Upper lobe of right lung (tissue), 1 donor: Measurements from ENCODE around the gene MAGI2. TPM values are rescaled to one million over a fixed set of nuclear protein-coding genes. Genes with fewer than 3 reads are reported as not detected.

Source experiments
- ATAC-seq: fragments of 200-7000 bp; cut with Tn5 transposase; one replicate; pipeline ENCODE4 v1.9.1; 2020; ENCODE audit warnings: mild to moderate bottlenecking, moderate library complexity
- DNase-seq: peaks from one replicate; pipeline ENCODE4 v3.0.0-alpha.2; 2020
- H3K27ac ChIP-seq: fragments of 200-600 bp; one replicate; pipeline ENCODE4 v1.8.0; 2022
- H3K27me3 ChIP-seq: fragments of 200-600 bp; one replicate; pipeline ENCODE4 v1.8.0; 2022; ENCODE audit warnings: mild to moderate bottlenecking
- H3K36me3 ChIP-seq: fragments of 200-600 bp; one replicate; pipeline ENCODE4 v1.8.0; 2022
- H3K4me1 ChIP-seq: fragments of 200-600 bp; one replicate; pipeline ENCODE4 v1.8.0; 2022
- H3K4me3 ChIP-seq: fragments of 200-600 bp; one replicate; pipeline ENCODE4 v1.8.0; 2022; ENCODE audit warnings: mild to moderate bottlenecking
- H3K9me3 ChIP-seq: fragments of 200-600 bp; one replicate; pipeline ENCODE4 v1.8.0; 2022
- intact Hi-C: fragments of 100-400 bp; cut with DNase I; formaldehyde crosslinking; loops from one replicate; pipeline ENCODE4 v1.11.0; 2022
- total RNA-seq: library from RNA; stranded (reverse); fragmentation: NEBNext Ultra II Directional; extraction: Animal tissue kit (Norgen Biotek cat#: 25700); gene quantifications from one replicate; pipeline ENCODE4 v1.2.1, GENCODE V29; 2021
- TF ChIP-seq, protein P1 (sequence below): fragments of 200-600 bp; IDR thresholded peaks from one replicate; pipeline ENCODE4 v1.8.0; 2022; ENCODE audit warnings: antibody characterized with exemption
- donor health status: DM: no; HTN: yes; CAD: no; lungs with severe emphysema.

Gene MAGI2
- total RNA-seq, 1 donor from 2014 or later: 12.8 TPM

DNA sequence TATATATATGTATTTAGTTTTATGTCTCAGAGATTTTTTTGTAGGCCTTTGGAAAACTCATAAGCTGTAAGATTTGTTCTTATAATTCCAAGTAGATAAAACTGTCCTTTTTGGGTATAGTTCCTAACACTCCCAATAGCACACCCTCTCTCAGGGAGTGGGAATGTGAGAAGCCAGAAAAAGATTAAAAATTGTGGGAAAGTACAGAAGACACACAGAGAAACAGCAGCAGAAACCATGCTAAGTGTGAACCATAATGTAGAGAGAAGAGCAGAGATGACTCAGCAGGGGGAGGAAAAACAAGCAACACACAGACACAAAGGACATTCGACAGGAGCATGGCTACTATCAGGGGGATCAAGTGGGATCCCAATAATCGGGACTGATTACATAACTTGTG lies 401.6 kb downstream of the MAGI2 start:
- intact Hi-C loops: no loop called here
- TF ChIP-seq, protein P1, sequence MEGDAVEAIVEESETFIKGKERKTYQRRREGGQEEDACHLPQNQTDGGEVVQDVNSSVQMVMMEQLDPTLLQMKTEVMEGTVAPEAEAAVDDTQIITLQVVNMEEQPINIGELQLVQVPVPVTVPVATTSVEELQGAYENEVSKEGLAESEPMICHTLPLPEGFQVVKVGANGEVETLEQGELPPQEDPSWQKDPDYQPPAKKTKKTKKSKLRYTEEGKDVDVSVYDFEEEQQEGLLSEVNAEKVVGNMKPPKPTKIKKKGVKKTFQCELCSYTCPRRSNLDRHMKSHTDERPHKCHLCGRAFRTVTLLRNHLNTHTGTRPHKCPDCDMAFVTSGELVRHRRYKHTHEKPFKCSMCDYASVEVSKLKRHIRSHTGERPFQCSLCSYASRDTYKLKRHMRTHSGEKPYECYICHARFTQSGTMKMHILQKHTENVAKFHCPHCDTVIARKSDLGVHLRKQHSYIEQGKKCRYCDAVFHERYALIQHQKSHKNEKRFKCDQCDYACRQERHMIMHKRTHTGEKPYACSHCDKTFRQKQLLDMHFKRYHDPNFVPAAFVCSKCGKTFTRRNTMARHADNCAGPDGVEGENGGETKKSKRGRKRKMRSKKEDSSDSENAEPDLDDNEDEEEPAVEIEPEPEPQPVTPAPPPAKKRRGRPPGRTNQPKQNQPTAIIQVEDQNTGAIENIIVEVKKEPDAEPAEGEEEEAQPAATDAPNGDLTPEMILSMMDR: no peak
- Histone ChIP-seq H3K4me1 (no peaks in the 10 kb centered on the region), H3K36me3 (no peaks in the 10 kb centered on the region), H3K27me3 (no peaks in the 10 kb centered on the region), H3K4me3 (no peak overlapping the region), H3K27ac (no peak overlapping the region), H3K9me3 (no peaks in the 10 kb centered on the region)
- ATAC-seq: no peak
- no peak for DNase-seq

DNA sequence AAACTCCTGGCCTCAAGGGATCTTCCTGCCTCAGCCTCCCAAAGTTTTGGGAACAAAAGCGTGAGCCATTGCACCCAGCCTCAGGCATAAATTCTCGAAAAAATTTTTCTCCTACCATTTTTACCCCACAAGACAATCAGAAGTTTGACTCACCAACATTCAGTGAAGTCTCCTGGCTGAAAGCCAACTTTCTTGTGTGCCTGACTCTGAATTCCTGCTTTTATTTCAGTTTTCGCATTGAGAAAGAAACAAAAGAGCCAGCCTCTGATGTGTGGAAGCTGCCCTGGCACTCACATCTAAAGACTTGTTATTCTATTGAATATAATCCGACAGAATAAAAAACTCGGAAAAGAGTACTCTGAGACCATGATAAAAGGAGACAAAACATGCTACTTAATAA lies 402.9 kb downstream of the MAGI2 start:
- intact Hi-C loops: no loop called here
- ATAC-seq (no peak), DNase-seq (no peak)
- Histone ChIP-seq H3K9me3 (no peaks in the 10 kb centered on the region), H3K27ac (no peak overlapping the region), H3K4me3 (no peak overlapping the region), H3K36me3 (no peaks in the 10 kb centered on the region), H3K4me1 (no peaks in the 10 kb centered on the region), H3K27me3 (no peaks in the 10 kb centered on the region)
- TF ChIP-seq, protein P1: no peak

DNA sequence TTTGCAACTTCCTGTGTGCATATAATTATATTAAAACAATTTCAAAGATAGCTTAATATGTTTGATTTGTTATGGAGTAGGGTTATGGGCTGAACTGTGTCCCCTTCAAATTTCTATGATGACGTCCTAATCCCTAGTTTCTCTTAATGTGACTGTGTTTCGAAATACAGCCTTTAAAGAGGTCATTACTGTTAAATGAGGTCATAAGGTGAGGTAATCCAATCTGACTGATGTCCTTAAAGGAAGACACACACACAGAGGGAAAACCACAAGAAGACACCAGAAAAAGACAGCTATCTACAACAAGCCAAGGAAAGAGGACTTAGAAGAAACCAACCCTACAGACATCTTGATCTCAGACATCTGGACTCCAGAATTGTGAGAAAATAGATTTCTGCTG lies 407.4 kb downstream of the MAGI2 start:
- H3K9me3 ChIP-seq: no peaks in the 10 kb centered on the region

DNA sequence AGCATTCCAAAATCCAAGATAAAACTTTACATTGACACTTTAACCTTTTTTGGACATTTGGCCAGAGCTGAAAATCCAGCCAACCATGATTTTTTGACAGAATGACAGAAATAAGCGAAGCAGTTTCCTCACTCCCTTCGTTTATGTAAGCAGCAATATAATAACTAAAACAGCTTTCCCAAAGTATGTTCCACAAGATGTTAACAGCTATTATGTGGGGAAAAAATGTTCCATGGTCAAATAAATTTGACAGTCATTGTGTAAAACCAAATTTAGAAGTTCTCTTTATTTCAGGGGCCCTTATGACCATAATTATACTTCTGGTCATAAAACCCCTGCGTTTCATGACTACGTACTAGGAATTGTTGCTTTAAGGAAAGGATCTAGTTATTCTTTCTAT lies 416.5 kb downstream of the MAGI2 start:
- intact Hi-C loops: no loop called here
- Histone ChIP-seq H3K36me3 (no peaks in the 10 kb centered on the region), H3K9me3 (no peaks in the 10 kb centered on the region), H3K27ac (no peak overlapping the region), H3K4me3 (no peak overlapping the region), H3K27me3 (no peaks in the 10 kb centered on the region), H3K4me1 (no peaks in the 10 kb centered on the region)
- ATAC-seq: no peak
- DNase-seq: no peak
- TF ChIP-seq, protein P1: no peak

More for the DNA sequence above, 407.4 kb downstream of the MAGI2 start:
- intact Hi-C loops: no loop called here
- TF ChIP-seq, protein P1: no peak
- Histone ChIP-seq H3K27me3 (no peaks in the 10 kb centered on the region), H3K36me3 (no peaks in the 10 kb centered on the region), H3K27ac (no peak overlapping the region), H3K4me3 (no peak overlapping the region), H3K4me1 (no peaks in the 10 kb centered on the region)
- ATAC-seq (no peak), DNase-seq (no peak)

DNA sequence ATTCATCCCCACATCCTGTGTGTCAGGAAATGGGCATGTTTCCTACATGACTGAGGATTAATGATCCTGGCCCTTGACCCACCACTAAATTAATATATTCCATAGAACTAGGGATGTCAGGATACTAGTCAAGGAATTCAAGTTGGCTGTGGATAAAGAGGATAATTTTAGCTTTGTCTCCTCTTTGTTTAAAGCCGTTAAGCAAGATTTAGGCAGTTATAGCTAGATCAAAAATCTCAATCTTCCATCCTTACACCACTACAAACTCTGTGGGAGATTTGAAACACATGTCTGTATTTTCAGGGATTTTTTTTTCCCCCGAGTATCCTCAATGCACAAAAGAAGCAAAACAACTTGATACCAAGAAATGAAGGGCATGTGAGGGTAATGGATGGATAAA lies 417.1 kb downstream of the MAGI2 start:
- H3K4me3 ChIP-seq: no peak overlapping the region
- ATAC-seq: no peak
- TF ChIP-seq, protein P1: no peak
- H3K27ac ChIP-seq: no peak overlapping the region
- intact Hi-C loops: no loop called here
- no peaks in the 10 kb centered on the region for H3K4me1 ChIP-seq
- no peaks in the 10 kb centered on the region for H3K36me3 ChIP-seq
- no peaks in the 10 kb centered on the region for H3K27me3 ChIP-seq
- no peaks in the 10 kb centered on the region for H3K9me3 ChIP-seq
- no peak for DNase-seq

DNA sequence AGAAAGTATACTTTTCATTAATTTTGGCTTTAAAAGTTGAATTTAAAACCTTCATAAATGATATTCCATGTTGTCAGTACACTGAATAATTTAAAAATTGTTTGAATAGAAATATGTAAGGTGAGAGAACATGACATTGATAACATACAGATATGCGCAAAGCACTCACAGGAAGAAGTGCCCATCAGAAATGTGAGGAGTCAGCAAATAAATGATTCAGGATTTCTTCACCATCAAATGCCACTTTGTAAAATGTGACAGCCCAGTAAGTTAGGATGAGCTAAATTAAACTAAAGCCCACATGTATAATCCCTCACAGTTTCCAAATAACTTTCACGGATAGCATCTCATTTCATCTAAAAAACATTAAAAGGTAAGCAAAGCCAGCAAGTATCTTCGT lies 417.6 kb downstream of the MAGI2 start:
- DNase-seq: no peak
- H3K27me3 ChIP-seq: no peaks in the 10 kb centered on the region
- intact Hi-C loops: no loop called here
- TF ChIP-seq, protein P1: no peak
- no peaks in the 10 kb centered on the region for H3K9me3 ChIP-seq
- H3K4me1 ChIP-seq: no peaks in the 10 kb centered on the region
- H3K27ac ChIP-seq: no peak overlapping the region
- H3K36me3 ChIP-seq: no peaks in the 10 kb centered on the region
- no peak for ATAC-seq
- no peak overlapping the region for H3K4me3 ChIP-seq
